Measurements from ENCODE around the gene EPOP.

DNA sequence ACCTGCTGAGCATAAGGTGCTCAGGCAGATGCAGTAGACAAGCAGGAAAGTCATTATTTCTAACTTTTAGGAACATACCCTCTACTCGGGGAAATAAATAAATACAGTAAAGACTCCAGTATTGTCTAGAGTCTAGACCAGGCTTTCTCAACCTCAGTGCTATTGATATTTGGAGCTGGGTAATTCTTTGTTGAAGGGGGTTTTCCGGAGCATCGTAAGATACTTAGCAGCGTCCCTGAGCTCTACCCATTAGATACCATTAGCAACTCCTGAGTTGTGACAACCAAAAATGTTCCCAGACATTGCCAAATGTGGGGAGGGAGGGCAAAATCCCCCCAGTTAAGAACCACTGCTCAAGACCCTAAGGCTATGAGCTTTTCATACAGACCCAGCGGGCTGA lies 21.1 kb downstream of the EPOP start:
- TF ChIP-seq POLR2A (IDR thresholded peaks at IDR 0.05), result no peak
- no peak for TF ChIP-seq CTCF (IDR thresholded peaks at IDR 0.05)
